HepG2 (cell line): ENCODE data around the gene KIF21B. TPM values are rescaled to one million over a fixed set of nuclear protein-coding genes. Genes with fewer than 3 reads are reported as not detected.

Source experiments
- ATAC-seq: fragments of 200-7000 bp; cut with Tn5 transposase; 3 replicates; pipeline ENCODE4 v1.9.1; 2020; ENCODE audit warnings: mild to moderate bottlenecking, moderate library complexity
- BruUV-seq: library from RNA; stranded (reverse); fragments of 400-500 nt; replicated peaks from 2 replicates; lab custom pipeline; 2021; lab: Mats Ljungman, UMichigan
- CTCF ChIA-PET: fragments of 300-600 bp; formaldehyde crosslinking; extraction: SDS; loops from one replicate; lab custom pipeline; 2021; ENCODE audit warnings: low total read pairs, inconsistent platforms, low intra/inter-chr PET ratio; lab: Yijun Ruan, JAX
- POLR2A ChIA-PET: fragments of 350-600 bp; sonication (Branson Sonifier 250); formaldehyde crosslinking; loops from one replicate; lab custom pipeline; 2020; ENCODE audit warnings: antibody characterized with exemption, inconsistent platforms; lab: Yijun Ruan, JAX
- DNase-seq: peaks from one replicate; pipeline ENCODE4 v3.0.0-alpha.2; 2015; ENCODE audit warnings: low spot score
- FAIRE-seq: peaks from 3 replicates; lab custom pipeline; 2011; peaks lifted over from hg19 to GRCh38; lab: Jason Lieb, UNC
- H2AFZ ChIP-seq: one replicate; pipeline ENCODE4 v1.6.1; 2011; ENCODE audit warnings: low read length, inconsistent platforms
- H3K27ac ChIP-seq: fragments of 300-600 bp; 3 replicates; pipeline ENCODE4 v1.8.0; 2011; ENCODE audit warnings: mixed run types, mild to moderate bottlenecking, mixed read lengths, low read length, inconsistent platforms; ENCODE audit not compliant: insufficient read depth; ENCODE audit errors: extremely low read length
- H3K27me3 ChIP-seq, 2 experiments: fragments of 200-600 bp in 1 of 2; 2 replicates in 1 of 2; 3 replicates in 1 of 2; pipeline versions ENCODE4 v1.6.0 to v1.8.0; 2011; ENCODE audit warnings: low read length in 2 of 2, mild to moderate bottlenecking in 2 of 2, moderate library complexity in 2 of 2, inconsistent platforms in 1 of 2; ENCODE audit not compliant: insufficient read depth in 2 of 2, control insufficient read depth in 1 of 2
- H3K36me3 ChIP-seq, 2 experiments: fragments of 200-600 bp in 1 of 2; replicated peaks in 1 of 2; 2 replicates in 1 of 2; 3 replicates in 1 of 2; pipeline versions ENCODE4 v1.5.1 to v1.8.0; 2011; ENCODE audit warnings: low read length in 2 of 2, inconsistent platforms in 1 of 2; ENCODE audit not compliant: insufficient read depth in 2 of 2, control insufficient read depth in 1 of 2
- H3K4me1 ChIP-seq: 2 replicates; pipeline ENCODE4 v1.5.1; 2012; ENCODE audit warnings: low read length, inconsistent platforms; ENCODE audit not compliant: insufficient read depth
- H3K4me2 ChIP-seq: 2 replicates; pipeline ENCODE4 v1.6.0; 2011; ENCODE audit warnings: low read depth, low read length, inconsistent platforms
- H3K4me3 ChIP-seq, 3 experiments: fragments of 200-600 bp in 1 of 3; sonication (generic), shearing (Covaris generic) in 1 of 3; replicated peaks in 1 of 3; 2 replicates each; pipeline ENCODE4 v1.5.1; 2011 to 2016; ENCODE audit warnings: low read length in 3 of 3, inconsistent platforms in 2 of 3, low read depth in 2 of 3, mild to moderate bottlenecking in 2 of 3, control low read depth in 1 of 3, mixed read lengths in 1 of 3; ENCODE audit not compliant: insufficient read depth in 1 of 3
- H3K79me2 ChIP-seq: one replicate; pipeline ENCODE4 v1.6.1; 2011; ENCODE audit warnings: low read length, inconsistent platforms; ENCODE audit not compliant: insufficient read depth
- H3K9ac ChIP-seq: 2 replicates; pipeline ENCODE4 v1.6.0; 2011; ENCODE audit warnings: mild to moderate bottlenecking, low read depth, low read length, inconsistent platforms; ENCODE audit not compliant: insufficient read depth
- H3K9me3 ChIP-seq: 2 replicates; pipeline ENCODE4 v1.5.1; 2012; ENCODE audit warnings: mild to moderate bottlenecking, low read length
- H4K20me1 ChIP-seq: 2 replicates; pipeline ENCODE4 v1.6.0; 2011; ENCODE audit warnings: inconsistent platforms, mild to moderate bottlenecking, low read length, moderate library complexity; ENCODE audit not compliant: insufficient read depth
- ATF6 ChIP-seq: sonication (generic); formaldehyde crosslinking; conservative IDR thresholded peaks from 2 replicates; pipeline ENCODE4 v1.4.0; 2020; ENCODE audit warnings: missing genetic modification reagents
- KLF15 ChIP-seq: sonication (generic); formaldehyde crosslinking; IDR thresholded peaks from 2 replicates; pipeline ENCODE4 v1.8.1; 2023; ENCODE audit warnings: borderline replicate concordance, mild to moderate bottlenecking, inconsistent platforms, missing genetic modification reagents, mixed read lengths
- KLF6 ChIP-seq: IDR thresholded peaks from 2 replicates; pipeline ENCODE4 v1.8.0; 2016; ENCODE audit warnings: missing biosample characterization, missing genetic modification reagents
- LBX2 ChIP-seq: sonication (generic); formaldehyde crosslinking; IDR thresholded peaks from 2 replicates; pipeline ENCODE4 v1.5.0; 2020; ENCODE audit warnings: missing genetic modification reagents, mild to moderate bottlenecking, borderline replicate concordance
- POLR2AphosphoS5 ChIP-seq: IDR thresholded peaks from 2 replicates; pipeline ENCODE4 v1.6.1; 2012; ENCODE audit warnings: low read depth, low read length
- ZHX1 ChIP-seq: sonication (generic); formaldehyde crosslinking; IDR thresholded peaks from 2 replicates; pipeline ENCODE4 v1.8.1; 2022; ENCODE audit warnings: low read depth, mild to moderate bottlenecking, missing genetic modification reagents
- ZNF260 ChIP-seq: sonication (generic); formaldehyde crosslinking; IDR thresholded peaks from 2 replicates; pipeline ENCODE4 v1.4.0; 2020; ENCODE audit warnings: missing genetic modification reagents, low read depth, mild to moderate bottlenecking, borderline replicate concordance
- ZNF333 ChIP-seq: sonication (generic); formaldehyde crosslinking; IDR thresholded peaks from 2 replicates; pipeline ENCODE4 v1.4.0; 2020; ENCODE audit warnings: mild to moderate bottlenecking, missing genetic modification reagents, borderline replicate concordance
- ZNF577 ChIP-seq: sonication (generic); formaldehyde crosslinking; IDR thresholded peaks from 2 replicates; pipeline ENCODE4 v1.4.0; 2020; ENCODE audit warnings: mild to moderate bottlenecking, low read depth, missing genetic modification reagents, borderline replicate concordance
- ZNF609 ChIP-seq: sonication (generic); formaldehyde crosslinking; IDR thresholded peaks from 2 replicates; pipeline ENCODE4 v1.4.0; 2020; ENCODE audit warnings: mild to moderate bottlenecking, missing genetic modification reagents, borderline replicate concordance
- ZNF713 ChIP-seq: sonication (generic); formaldehyde crosslinking; IDR thresholded peaks from 2 replicates; pipeline ENCODE4 v1.4.0; 2020; ENCODE audit warnings: mild to moderate bottlenecking, missing genetic modification reagents
- WGBS: methylation state at CpG from one replicate; pipeline ENCODE4 v1.1.6; 2017; ENCODE audit warnings: low lambda C conversion rate; 5-methylcytosine and 5-hydroxymethylcytosine counted together
- in situ Hi-C: cut with HindIII; loops from 2 replicates; pipeline ENCODE4 v1.10.0; 2017; ENCODE audit warnings: low pct_unique_long_range_greater_than_20kb; ENCODE audit not compliant: extremely low pct_ligation_motif_present
- intact Hi-C: fragments of 100-400 bp; cut with micrococcal nuclease; formaldehyde crosslinking; loops from one replicate; pipeline ENCODE4 v1.10.0; 2022; ENCODE audit not compliant: unreplicated experiment
- polyA plus RNA-seq, 8 experiments: library from polyadenylated mRNA; depleted of rRNA in 3 of 8; stranded (reverse) in 7 of 8; unstranded in 1 of 8; fragments of >200 nt; fragmentation: Illumina TruSeq in 4 of 8; extraction: Trizol in 4 of 8; gene quantifications; 2 replicates each; pipeline versions ENCODE4 v1.2.1 to v1.2.3, GENCODE V29; 2011 to 2016; ENCODE audit warnings: low read depth in 4 of 8, missing spikeins in 1 of 8, mixed read lengths in 1 of 8; ENCODE audit not compliant: insufficient read depth in 1 of 8
- total RNA-seq, 5 experiments: library from RNA; depleted of rRNA; stranded (reverse); fragments of >200 nt; fragmentation: Illumina TruSeq; extraction: Trizol; gene quantifications; 2 replicates each; pipeline ENCODE4 v1.2.3, GENCODE V29; 2016; ENCODE audit warnings: low read depth in 1 of 5

Gene KIF21B
- total and polyA plus RNA-seq, 2 of the 13 experiments (the other 11 are each of a cell fraction or from before 2014, with no cell fraction given), result 0.17 to 0.20 TPM

- intact Hi-C loops, result no loop called here
- DNase-seq (no peak), FAIRE-seq (no peak), ATAC-seq (no peak)
- Histone ChIP-seq H3K4me1 (no peaks in the 10 kb centered on the region), H3K4me2 (no peak overlapping the region), H3K36me3 (no peaks in the 10 kb centered on the region), H2AFZ (no peak overlapping the region), H3K79me2 (no peaks in the 10 kb centered on the region), H3K4me3 (no peak overlapping the region), H4K20me1 (no peaks in the 10 kb centered on the region), H3K27ac (no peak overlapping the region), H3K9ac (no peak overlapping the region), H3K9me3 (no peaks in the 10 kb centered on the region), H3K27me3 (peaks cover 0 to 9% of the 10 kb centered on the region in 2 experiments; a peak in 3 of 5 replicates)
- ChIA-PET CTCF (no interaction called here), POLR2A (no interaction called here)
- BruUV-seq, result no TSS peak
- WGBS, result 10% methylated on average over 2 of the region's 2 CpGs
- TF ChIP-seq ZNF260 (CRISPR knock-in tag) (no peak), KLF6 (CRISPR knock-in tag) (no peak), ZNF577 (CRISPR knock-in tag) (no peak), ZHX1 (CRISPR knock-in tag) (no peak), POLR2AphosphoS5 (no peak), ZNF609 (CRISPR knock-in tag) (no peak), ZNF333 (CRISPR knock-in tag) (no peak), KLF15 (CRISPR knock-in tag) (no peak), ZNF713 (no peak), ATF6 (CRISPR knock-in tag) (no peak), LBX2 (no peak)
- in situ Hi-C loops, result no loop called here
These were observed 91.7 kb downstream of the KIF21B start for GRCh38 chr1:200931776-200932175.
